ENCODE results near the gene PRTN3.
"Not testable (repeated sequence)": the region's sequence is repeated elsewhere in the genome, so short reads cannot be mapped to it uniquely, and the experiment has no call there.

The PRTN3 gene

GRCh38 chr19:849195-849594 is 8.4 kb downstream of the PRTN3 start:
- not testable (repeated sequence) for DNase-seq

GRCh38 chr19:850221-850978 is 9.6 kb downstream of the PRTN3 start:
- DNase-seq: no peak

DNA sequence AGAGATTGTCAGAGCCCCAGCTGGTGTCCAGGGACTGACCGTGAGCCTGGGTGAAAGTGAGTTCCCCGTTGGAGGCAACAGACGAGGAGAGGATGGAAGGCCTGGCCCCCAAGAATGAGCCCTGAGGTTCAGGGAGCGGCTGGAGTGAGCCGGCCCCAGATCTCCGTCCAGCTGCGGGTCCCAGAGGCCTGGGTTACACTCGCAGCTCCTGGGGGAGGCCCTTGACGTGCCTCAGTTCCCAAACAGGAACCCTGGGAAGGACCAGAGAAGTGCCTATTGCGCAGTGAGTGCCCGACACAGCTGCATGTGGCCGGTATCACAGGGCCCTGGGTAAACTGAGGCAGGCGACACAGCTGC is 10.2 kb downstream of the PRTN3 start:
- DNase-seq: no peak

DNA sequence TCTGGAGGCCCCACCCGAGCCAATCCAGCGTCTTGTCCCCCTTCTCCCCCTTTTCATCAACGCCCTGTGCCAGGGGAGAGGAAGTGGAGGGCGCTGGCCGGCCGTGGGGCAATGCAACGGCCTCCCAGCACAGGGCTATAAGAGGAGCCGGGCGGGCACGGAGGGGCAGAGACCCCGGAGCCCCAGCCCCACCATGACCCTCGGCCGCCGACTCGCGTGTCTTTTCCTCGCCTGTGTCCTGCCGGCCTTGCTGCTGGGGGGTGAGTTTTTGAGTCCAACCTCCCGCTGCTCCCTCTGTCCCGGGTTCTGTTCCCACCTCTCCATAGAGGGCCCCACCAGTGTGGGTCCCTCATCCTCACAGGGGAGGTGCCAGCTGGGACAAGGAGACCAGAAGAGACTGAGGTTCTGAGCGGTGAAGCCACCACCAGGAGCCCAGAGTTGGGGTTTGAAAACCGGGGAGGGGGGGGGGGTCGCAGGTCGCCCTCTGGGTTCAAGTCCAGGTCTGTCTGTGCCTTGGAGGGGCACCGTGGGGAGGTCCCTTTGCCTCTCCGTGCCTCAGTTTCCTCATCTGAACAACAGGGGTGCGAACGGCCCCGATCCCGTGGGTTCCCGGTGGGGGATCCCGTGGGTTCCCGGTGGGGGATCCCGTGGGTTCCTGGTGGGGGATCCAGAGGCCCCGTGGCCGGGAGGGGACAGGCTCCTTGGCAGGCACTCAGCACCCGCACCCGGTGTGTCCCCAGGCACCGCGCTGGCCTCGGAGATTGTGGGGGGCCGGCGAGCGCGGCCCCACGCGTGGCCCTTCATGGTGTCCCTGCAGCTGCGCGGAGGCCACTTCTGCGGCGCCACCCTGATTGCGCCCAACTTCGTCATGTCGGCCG is 11.6 kb downstream of the PRTN3 start, which contains the start of gene ELANE:
Gene ELANE, plus strand, starts transcription at position 168 of the 878 bp plus-strand sequence. Its CDS starts 26 bp downstream, at position 194.
- DNase-seq: no peak

- DNase-seq: no peak
Observed at GRCh38 chr19:853014-853585, 12.3 kb downstream of the PRTN3 start.

- not testable (repeated sequence) for DNase-seq
Observed at GRCh38 chr19:853614-854220, 12.9 kb downstream of the PRTN3 start.

- no peak for DNase-seq
Observed at GRCh38 chr19:854549-854948, 13.8 kb downstream of the PRTN3 start.

DNA sequence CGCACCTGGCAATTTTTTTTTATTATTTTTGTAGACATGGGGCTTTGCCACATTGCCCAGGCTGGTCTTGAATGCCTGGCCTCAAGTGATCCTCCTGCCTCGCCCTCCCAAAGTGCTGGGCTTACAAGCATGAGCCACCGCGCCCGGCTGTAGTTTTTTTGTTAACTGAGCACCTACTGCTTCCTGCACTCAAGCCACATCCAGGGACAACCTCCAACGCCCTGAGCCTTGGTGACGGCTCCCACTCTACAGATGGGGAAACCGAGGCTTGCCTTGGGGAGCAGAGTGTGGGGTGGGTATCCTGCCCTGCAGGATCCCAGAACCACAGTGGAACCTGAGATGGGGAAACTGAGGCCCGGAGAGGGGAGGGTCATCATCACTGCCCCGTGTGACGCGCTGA is 14.3 kb downstream of the PRTN3 start:
- no peak for DNase-seq

GRCh38 chr19:855566-856120 is 14.8 kb downstream of the PRTN3 start:
- DNase-seq: no peak

GRCh38 chr19:858284-858683 is 17.5 kb downstream of the PRTN3 start:
- no peak for DNase-seq

GRCh38 chr19:858868-859843 is 18.4 kb downstream of the PRTN3 start, which contains the start of gene CFD:
Gene CFD, plus strand, starts transcription at chr19:859664. Its CDS starts 26 bp downstream, at chr19:859690.
- DNase-seq: no peak

DNA sequence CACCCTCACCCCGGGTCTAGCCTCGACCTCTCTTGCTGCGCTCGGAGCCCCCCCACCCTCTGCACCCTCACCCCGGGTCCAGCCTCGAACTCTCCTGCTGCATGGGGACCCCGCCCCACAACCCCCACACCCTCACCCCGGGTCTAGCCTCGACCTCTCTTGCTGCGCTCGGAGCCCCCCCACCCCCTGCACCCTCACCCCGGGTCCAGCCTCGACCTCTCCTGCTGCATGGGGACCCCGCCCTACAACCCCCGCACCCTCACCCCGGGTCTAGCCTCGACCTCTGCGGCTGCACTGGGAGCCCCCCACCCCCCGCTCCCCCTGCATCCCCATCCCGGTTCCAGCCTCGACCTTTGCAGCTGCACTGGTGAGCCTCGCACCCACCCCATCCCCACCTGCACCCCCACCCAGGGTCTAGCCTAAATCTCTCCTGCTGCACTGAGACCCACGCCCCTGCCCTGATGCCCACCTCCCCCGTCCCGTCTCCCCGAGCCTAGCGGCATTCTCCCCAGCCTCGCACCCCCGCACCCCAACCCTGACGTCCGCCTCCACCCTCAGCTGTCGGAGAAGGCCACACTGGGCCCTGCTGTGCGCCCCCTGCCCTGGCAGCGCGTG is 20.4 kb downstream of the PRTN3 start:
- DNase-seq: no peak

GRCh38 chr19:861756-862580 is 21.2 kb downstream of the PRTN3 start:
- DNase-seq: peak; percentile 46

DNA sequence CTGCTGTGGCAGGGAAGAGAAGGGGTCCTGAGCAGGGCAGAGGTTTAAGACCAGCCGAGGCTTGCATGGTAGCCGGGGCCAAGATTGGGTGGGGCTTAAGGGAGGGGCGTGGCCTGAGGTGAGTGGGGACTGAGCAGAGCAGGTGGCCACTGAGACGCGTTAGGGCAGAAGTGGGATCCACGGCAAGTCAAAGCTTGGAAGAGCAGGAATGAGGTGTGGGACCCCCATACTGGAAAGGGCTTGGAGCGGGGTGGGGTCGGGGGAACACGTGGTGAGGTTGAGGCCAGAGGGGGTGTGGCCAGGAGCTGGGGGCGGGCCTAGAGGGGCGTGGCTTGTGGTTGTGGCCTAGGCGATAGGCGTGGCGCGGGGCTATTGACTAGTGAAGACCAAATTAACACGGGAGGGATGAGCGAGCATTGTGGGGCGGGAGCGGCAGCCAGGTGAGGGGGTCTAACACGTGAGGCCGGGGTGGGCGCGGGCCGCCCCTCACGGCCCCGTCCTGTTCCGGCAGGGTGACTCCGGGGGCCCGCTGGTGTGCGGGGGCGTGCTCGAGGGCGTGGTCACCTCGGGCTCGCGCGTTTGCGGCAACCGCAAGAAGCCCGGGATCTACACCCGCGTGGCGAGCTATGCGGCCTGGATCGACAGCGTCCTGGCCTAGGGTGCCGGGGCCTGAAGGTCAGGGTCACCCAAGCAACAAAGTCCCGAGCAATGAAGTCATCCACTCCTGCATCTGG is 21.9 kb downstream of the PRTN3 start:
- DNase-seq: no peak

GRCh38 chr19:863315-863620 is 22.5 kb downstream of the PRTN3 start:
- no peak for DNase-seq

GRCh38 chr19:866769-867300 is 26.0 kb downstream of the PRTN3 start:
- no peak for DNase-seq

DNA sequence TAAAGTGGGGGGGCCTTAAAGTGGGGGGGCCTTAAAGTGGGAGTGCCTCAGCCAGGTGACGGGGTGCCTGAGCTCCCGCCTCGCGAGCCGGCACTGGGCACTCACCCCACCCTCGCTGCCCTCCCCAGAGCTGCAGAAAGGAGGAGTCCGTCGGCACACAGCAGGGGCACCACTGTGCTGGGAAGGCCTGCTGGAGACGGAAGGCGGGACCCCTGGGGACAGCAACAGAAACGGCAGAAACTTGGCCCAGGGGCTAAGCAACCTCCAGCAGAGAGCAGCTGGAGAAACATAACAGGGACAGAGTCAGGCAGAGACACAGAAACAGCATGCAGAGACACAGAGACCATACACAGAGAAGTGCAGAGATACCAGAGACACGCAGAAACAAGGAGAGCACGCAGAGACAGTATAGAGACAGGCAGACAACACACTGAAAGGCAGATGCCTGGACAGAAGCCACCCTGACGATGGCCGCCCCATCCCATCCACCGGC is 26.5 kb downstream of the PRTN3 start:
- no peak for DNase-seq

GRCh38 chr19:867855-868457 is 27.2 kb downstream of the PRTN3 start:
- DNase-seq: no peak

All from DMS153 (cell line).